Measurements from ENCODE around the gene BRD3OS. TPM values are rescaled to one million over a fixed set of nuclear protein-coding genes. Genes with fewer than 3 reads are reported as not detected.

Gene BRD3OS
- total RNA-seq, 4 donors from 2014 or later: 7.4 to 23.9 (median 13.6) TPM

GRCh38 chr9:133982971-133983720 lies 42.1 kb upstream of the BRD3OS start:
- TF ChIP-seq, protein P1, sequence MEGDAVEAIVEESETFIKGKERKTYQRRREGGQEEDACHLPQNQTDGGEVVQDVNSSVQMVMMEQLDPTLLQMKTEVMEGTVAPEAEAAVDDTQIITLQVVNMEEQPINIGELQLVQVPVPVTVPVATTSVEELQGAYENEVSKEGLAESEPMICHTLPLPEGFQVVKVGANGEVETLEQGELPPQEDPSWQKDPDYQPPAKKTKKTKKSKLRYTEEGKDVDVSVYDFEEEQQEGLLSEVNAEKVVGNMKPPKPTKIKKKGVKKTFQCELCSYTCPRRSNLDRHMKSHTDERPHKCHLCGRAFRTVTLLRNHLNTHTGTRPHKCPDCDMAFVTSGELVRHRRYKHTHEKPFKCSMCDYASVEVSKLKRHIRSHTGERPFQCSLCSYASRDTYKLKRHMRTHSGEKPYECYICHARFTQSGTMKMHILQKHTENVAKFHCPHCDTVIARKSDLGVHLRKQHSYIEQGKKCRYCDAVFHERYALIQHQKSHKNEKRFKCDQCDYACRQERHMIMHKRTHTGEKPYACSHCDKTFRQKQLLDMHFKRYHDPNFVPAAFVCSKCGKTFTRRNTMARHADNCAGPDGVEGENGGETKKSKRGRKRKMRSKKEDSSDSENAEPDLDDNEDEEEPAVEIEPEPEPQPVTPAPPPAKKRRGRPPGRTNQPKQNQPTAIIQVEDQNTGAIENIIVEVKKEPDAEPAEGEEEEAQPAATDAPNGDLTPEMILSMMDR (IDR thresholded peaks at IDR 0.05): no peak
- no peak for TF ChIP-seq POLR2A (IDR thresholded peaks at IDR 0.05)
- no peaks in the 10 kb centered on the region for H3K27me3 ChIP-seq
- peaks cover 0 to 4% of the 10 kb centered on the region in 2 donors for H3K4me1 ChIP-seq
- H3K9me3 ChIP-seq: no peaks in the 10 kb centered on the region
- no peak overlapping the region for H3K4me3 ChIP-seq
- no peak overlapping the region for H3K27ac ChIP-seq
- H3K36me3 ChIP-seq: no peaks in the 10 kb centered on the region
- intact Hi-C loops (cut with DNase I; ENCODE audit: low total_unique reads): no loop called here
- DNase-seq: no peak

- no peaks in the 10 kb centered on the region for H3K27me3 ChIP-seq
Observed at GRCh38 chr9:133986061-133986460, 39.2 kb upstream of the BRD3OS start.

GRCh38 chr9:133986774-133987445 lies 38.4 kb upstream of the BRD3OS start:
- Histone ChIP-seq H3K9me3 (no peaks in the 10 kb centered on the region), H3K27ac (no peak overlapping the region), H3K4me1 (peaks cover 0 to 10% of the 10 kb centered on the region in 2 donors), H3K36me3 (no peaks in the 10 kb centered on the region), H3K27me3 (no peaks in the 10 kb centered on the region), H3K4me3 (no peak overlapping the region)
- intact Hi-C loops (cut with DNase I; ENCODE audit: low total_unique reads): no loop called here
- no peak for TF ChIP-seq POLR2A (IDR thresholded peaks at IDR 0.05)
- TF ChIP-seq, protein P1 (IDR thresholded peaks at IDR 0.05): no peak
- DNase-seq: no peak

More at GRCh38 chr9:133986061-133986460, 39.2 kb upstream of the BRD3OS start:
- no peak for DNase-seq
- intact Hi-C loops (cut with DNase I; ENCODE audit: low total_unique reads): no loop called here
- no peak for TF ChIP-seq POLR2A (IDR thresholded peaks at IDR 0.05)
- TF ChIP-seq, protein P1 (IDR thresholded peaks at IDR 0.05): no peak
- Histone ChIP-seq H3K36me3 (no peaks in the 10 kb centered on the region), H3K4me1 (peaks cover 0 to 5% of the 10 kb centered on the region in 2 donors), H3K4me3 (no peak overlapping the region), H3K9me3 (no peaks in the 10 kb centered on the region), H3K27ac (no peak overlapping the region)

- TF ChIP-seq, protein P1 (IDR thresholded peaks at IDR 0.05): no peak
- no peak for TF ChIP-seq POLR2A (IDR thresholded peaks at IDR 0.05)
- intact Hi-C loops (cut with DNase I; ENCODE audit: low total_unique reads): no loop called here
- Histone ChIP-seq H3K36me3 (no peaks in the 10 kb centered on the region), H3K4me1 (peaks cover 0 to 10% of the 10 kb centered on the region in 2 donors), H3K27ac (no peak overlapping the region), H3K4me3 (no peak overlapping the region), H3K9me3 (no peaks in the 10 kb centered on the region), H3K27me3 (no peaks in the 10 kb centered on the region)
- DNase-seq: no peak
Observed at GRCh38 chr9:133987446-133987788, 37.9 kb upstream of the BRD3OS start.
